Stimulated activated CD8-positive, alpha-beta memory T cell treated with anti-CD3 and anti-CD28 coated beads, Interleukin-7, amount 100 ng/mL, for 48 hours (primary cell): ENCODE results near the gene B3GAT2.

Source experiments
- DNase-seq, 2 donors: peaks; one replicate each; pipeline ENCODE4 v3.0.0-alpha.2; 2020; ENCODE audit warnings: low read depth in 1 of 2; ENCODE audit errors: extremely low read depth in 1 of 2

B3GAT2 gene

GRCh38 chr6:70900047-70900446 is 56.8 kb downstream of the B3GAT2 start:
- no peak for DNase-seq

- DNase-seq, result no peak
Observed at GRCh38 chr6:70894001-70894400, 62.9 kb downstream of the B3GAT2 start.

GRCh38 chr6:70889270-70889669 is 67.6 kb downstream of the B3GAT2 start:
- DNase-seq, result no peak

- DNase-seq, result no peak
Observed at GRCh38 chr6:70886661-70887060, 70.2 kb downstream of the B3GAT2 start.

- no peak for DNase-seq
Observed at GRCh38 chr6:70886071-70886470, 70.8 kb downstream of the B3GAT2 start.

- DNase-seq, result peak; percentile 9 to 11
Observed at GRCh38 chr6:70884074-70884983, 72.5 kb downstream of the B3GAT2 start.

- no peak for DNase-seq
Observed at GRCh38 chr6:70879496-70879895, 77.4 kb downstream of the B3GAT2 start.

GRCh38 chr6:70874181-70874913 is 82.5 kb downstream of the B3GAT2 start:
- DNase-seq, result no peak

GRCh38 chr6:70872469-70872868 is 84.4 kb downstream of the B3GAT2 start:
- DNase-seq, result no peak

- no peak for DNase-seq
Observed at GRCh38 chr6:70864401-70864800, 92.5 kb downstream of the B3GAT2 start.

GRCh38 chr6:70863343-70863742 is 93.5 kb downstream of the B3GAT2 start:
- DNase-seq, result no peak

GRCh38 chr6:70860920-70861319 is 95.9 kb downstream of the B3GAT2 start:
- DNase-seq, result no peak

- no peak for DNase-seq
Observed at GRCh38 chr6:70860045-70860444, 96.8 kb downstream of the B3GAT2 start.

GRCh38 chr6:70857387-70858077 is 99.3 kb downstream of the B3GAT2 start:
- no peak for DNase-seq

- no peak for DNase-seq
Observed at GRCh38 chr6:70852667-70853246, 104.1 kb downstream of the B3GAT2 start.

GRCh38 chr6:70849348-70850069 is 107.4 kb downstream of the B3GAT2 start:
- DNase-seq, result no peak

GRCh38 chr6:70847106-70848084 is 109.5 kb downstream of the B3GAT2 start:
- no peak for DNase-seq

- DNase-seq, result no peak
Observed at GRCh38 chr6:70846207-70846835, 110.5 kb downstream of the B3GAT2 start.

- no peak for DNase-seq
Observed at GRCh38 chr6:70844301-70844700, 112.6 kb downstream of the B3GAT2 start.
